SK-N-SH (cell line): Measurements from ENCODE around the gene FUT6. TPM values are rescaled to one million over a fixed set of nuclear protein-coding genes. Genes with fewer than 3 reads are reported as not detected.
A peak's percentile ranks its signal among the peaks of the same experiment; 100 is the strongest.
"Not testable (repeated sequence)": the region's sequence is repeated elsewhere in the genome, so short reads cannot be mapped to it uniquely, and the experiment has no call there.

Experiments
- CTCF ChIA-PET: fragments of 300-600, 350-600 bp; formaldehyde crosslinking; extraction: SDS; loops from one replicate; lab custom pipeline; 2021; lab: Yijun Ruan, JAX
- POLR2A ChIA-PET: fragments of 350-600 bp; sonication (Branson Sonifier 250); formaldehyde crosslinking; extraction: SDS; loops from one replicate; lab custom pipeline; 2020; ENCODE audit warnings: antibody characterized with exemption, inconsistent platforms; lab: Yijun Ruan, JAX
- DNase-seq: peaks from one replicate; pipeline ENCODE4 v3.0.0; 2012
- H2AFZ ChIP-seq: fragments of 200-600 bp; sonication (generic); 2 replicates; pipeline ENCODE4 v1.8.1; 2016; ENCODE audit warnings: antibody characterized with exemption, mild to moderate bottlenecking, low read depth
- H3F3A ChIP-seq: fragments of 200-600 bp; sonication (generic); replicated peaks from 2 replicates; pipeline ENCODE3; 2016; ENCODE audit warnings: antibody characterized with exemption, mild to moderate bottlenecking; ENCODE audit not compliant: insufficient read depth
- H3K27ac ChIP-seq, 2 experiments: fragments of 200-500 bp in 1 of 2; fragments of 200-600 bp in 1 of 2; sonication (Bioruptor generic) in 1 of 2; sonication (generic), shearing (Covaris generic) in 1 of 2; 2 replicates each; pipeline versions ENCODE4 v1.5.1 to v1.6.1; 2014 to 2016; ENCODE audit warnings: low read depth in 2 of 2, inconsistent platforms in 1 of 2, low read length in 1 of 2, mild to moderate bottlenecking in 1 of 2, mixed read lengths in 1 of 2
- H3K27me3 ChIP-seq: fragments of 200-600 bp; sonication (generic), shearing (Covaris generic); 2 replicates; pipeline ENCODE4 v1.6.1; 2016; ENCODE audit warnings: mixed run types; ENCODE audit not compliant: insufficient read depth
- H3K36me3 ChIP-seq, 2 experiments: fragments of 200-500 bp in 1 of 2; fragments of 200-600 bp in 1 of 2; sonication (Bioruptor generic) in 1 of 2; sonication (generic) in 1 of 2; replicated peaks in 1 of 2; 2 replicates each; pipeline versions ENCODE3 to v1.5.1; 2014 to 2016; ENCODE audit warnings: low read length in 1 of 2, mild to moderate bottlenecking in 1 of 2; ENCODE audit not compliant: insufficient read depth in 2 of 2, control insufficient read depth in 1 of 2
- H3K4me1 ChIP-seq, 2 experiments: fragments of 200-500 bp in 1 of 2; fragments of 200-600 bp in 1 of 2; sonication (Bioruptor generic) in 1 of 2; sonication (generic), shearing (Covaris generic) in 1 of 2; 2 replicates each; pipeline versions ENCODE4 v1.5.1 to v1.6.1; 2014 to 2016; ENCODE audit warnings: low read depth in 1 of 2, low read length in 1 of 2, mixed run types in 1 of 2; ENCODE audit not compliant: insufficient read depth in 2 of 2, control insufficient read depth in 1 of 2
- H3K4me2 ChIP-seq: fragments of 200-600 bp; sonication (generic), shearing (Covaris generic); 2 replicates; pipeline ENCODE4 v1.6.1; 2017; ENCODE audit warnings: mixed run types
- H3K4me3 ChIP-seq, 2 experiments: fragments of 200-500 bp in 1 of 2; fragments of 200-600 bp in 1 of 2; sonication (Bioruptor generic) in 1 of 2; sonication (generic), shearing (Covaris generic) in 1 of 2; 2 replicates each; pipeline versions ENCODE4 v1.5.1 to v1.8.1; 2014 to 2016; ENCODE audit warnings: low read depth in 2 of 2, inconsistent platforms in 1 of 2, low read length in 1 of 2, mild to moderate bottlenecking in 1 of 2, mixed read lengths in 1 of 2, moderate library complexity in 1 of 2
- H3K79me2 ChIP-seq: fragments of 200-600 bp; sonication (generic); 2 replicates; pipeline ENCODE4 v1.8.1; 2017; ENCODE audit warnings: mild to moderate bottlenecking; ENCODE audit not compliant: insufficient read depth
- H3K9ac ChIP-seq: fragments of 200-600 bp; sonication (generic); 2 replicates; pipeline ENCODE4 v1.6.1; 2017; ENCODE audit warnings: mixed run types
- H3K9me2 ChIP-seq: fragments of 200-600 bp; sonication (generic); 2 replicates; pipeline ENCODE4 v1.6.1; 2017; ENCODE audit warnings: mixed run types
- H3K9me3 ChIP-seq: fragments of 200-600 bp; sonication (generic); 2 replicates; pipeline ENCODE4 v1.6.1; 2017; ENCODE audit warnings: mixed run types, mild to moderate bottlenecking, moderate library complexity
- H4K20me1 ChIP-seq: fragments of 200-600 bp; sonication (generic); 2 replicates; pipeline ENCODE4 v1.6.1; 2017; ENCODE audit warnings: mild to moderate bottlenecking, mixed run types; ENCODE audit not compliant: insufficient read depth
- ELF1 ChIP-seq: IDR thresholded peaks from 2 replicates; pipeline ENCODE4 v1.4.0; 2012
- MEF2A ChIP-seq: IDR thresholded peaks from 2 replicates; pipeline ENCODE4 v1.4.0; 2012; ENCODE audit warnings: low read depth, borderline replicate concordance
- MXI1 ChIP-seq: IDR thresholded peaks from 2 replicates; pipeline ENCODE4 v1.6.1; 2012; ENCODE audit warnings: mild to moderate bottlenecking, low read depth, low read length, improper control_type of control experiment
- RFX5 ChIP-seq: IDR thresholded peaks from 2 replicates; pipeline ENCODE4 v1.6.1; 2012; ENCODE audit warnings: mild to moderate bottlenecking, improper control_type of control experiment, low read length
- YY1 ChIP-seq: IDR thresholded peaks from 2 replicates; pipeline ENCODE4 v1.4.0; 2012; ENCODE audit warnings: low read depth, mild to moderate bottlenecking
- ZBTB33 ChIP-seq: IDR thresholded peaks from 2 replicates; pipeline ENCODE4 v1.4.0; 2012; ENCODE audit warnings: low read depth, borderline replicate concordance
- WGBS: methylation state at CpG from one replicate; pipeline ENCODE4 v1.1.6; 2017; ENCODE audit warnings: low lambda C conversion rate; 5-methylcytosine and 5-hydroxymethylcytosine counted together
- polyA plus RNA-seq, 3 experiments: library from polyadenylated mRNA; depleted of rRNA; stranded (reverse); fragments of >200 nt; gene quantifications; 2 replicates each; pipeline ENCODE4 v1.2.3, GENCODE V29; 2012
- TF ChIP-seq, protein P1 (sequence below): IDR thresholded peaks from 2 replicates; pipeline ENCODE4 v1.4.0; 2012; ENCODE audit warnings: low read depth, borderline replicate concordance

Gene FUT6
- polyA plus RNA-seq, 1 of the 3 experiments (the other 2 are of a cell fraction), result not detected

- no peak for TF ChIP-seq ZBTB33
Measured at GRCh38 chr19:5844456-5845433, 5.2 kb upstream of the FUT6 start (continued).

DNA sequence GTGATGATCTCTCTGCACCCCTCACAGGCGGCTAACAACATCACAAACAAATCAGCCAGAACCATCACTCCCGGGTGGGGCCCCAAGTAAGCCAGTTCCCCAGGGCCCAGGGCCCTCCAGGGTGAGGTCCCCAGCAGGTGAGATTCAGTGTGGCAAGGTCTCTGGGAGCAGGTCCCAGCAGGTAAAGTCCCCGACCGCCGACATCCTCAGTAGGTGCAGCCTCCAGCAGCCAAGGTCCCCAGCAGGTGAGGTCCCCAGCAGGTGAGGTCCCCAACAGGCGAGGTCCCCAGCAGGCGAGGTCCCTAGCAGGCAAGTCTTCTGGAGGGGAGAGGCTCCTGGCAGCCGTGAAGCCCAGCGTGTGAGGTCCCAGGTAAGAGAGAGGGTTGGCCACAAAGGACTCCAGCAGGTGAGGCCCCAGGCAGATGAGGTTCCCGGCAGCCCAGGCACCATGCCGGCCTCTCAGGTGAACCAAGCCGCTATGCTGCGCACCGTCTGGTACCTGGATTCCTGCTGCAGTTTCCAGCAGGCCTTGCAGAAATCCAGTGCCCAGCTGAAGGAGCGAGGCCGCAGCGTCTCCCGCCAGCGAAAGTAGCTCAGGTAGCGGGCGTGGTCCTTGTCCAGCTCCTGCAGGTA, 3.9 kb upstream of the FUT6 start:
- Histone ChIP-seq H3K4me1 (no peaks in the 10 kb centered on the region; a peak in 1 of 4 replicates), H3K79me2 (no peaks in the 10 kb centered on the region), H3K27ac (no peak overlapping the region), H3K36me3 (no peaks in the 10 kb centered on the region), H3K4me3 (no peak overlapping the region), H3K27me3 (no peaks in the 10 kb centered on the region), H3K9me3 (no peaks in the 10 kb centered on the region), H4K20me1 (no peaks in the 10 kb centered on the region), H3K9me2 (no peaks in the 10 kb centered on the region), H3K9ac (no peak overlapping the region), H2AFZ (no peak overlapping the region), H3K4me2 (no peak overlapping the region), H3F3A (no peaks in the 10 kb centered on the region)
- 73% methylated on average over 9 of the region's 21 CpGs for WGBS
- TF ChIP-seq, protein P1, sequence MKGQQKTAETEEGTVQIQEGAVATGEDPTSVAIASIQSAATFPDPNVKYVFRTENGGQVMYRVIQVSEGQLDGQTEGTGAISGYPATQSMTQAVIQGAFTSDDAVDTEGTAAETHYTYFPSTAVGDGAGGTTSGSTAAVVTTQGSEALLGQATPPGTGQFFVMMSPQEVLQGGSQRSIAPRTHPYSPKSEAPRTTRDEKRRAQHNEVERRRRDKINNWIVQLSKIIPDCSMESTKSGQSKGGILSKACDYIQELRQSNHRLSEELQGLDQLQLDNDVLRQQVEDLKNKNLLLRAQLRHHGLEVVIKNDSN, result no peak
- TF ChIP-seq MEF2A (no peak), ELF1 (no peak), YY1 (no peak), MXI1 (no peak), ZBTB33 (no peak), RFX5 (no peak)
- POLR2A ChIA-PET, result no interaction called here
- CTCF ChIA-PET, result interaction anchor here (1.1 to 2.6 kb wide), 2 partner anchors 39 kb away, joined by 3 to 9 read pairs; partner anchors contain the start of gene NRTN
- no peak for DNase-seq

- H3K4me1 ChIP-seq, H3K27ac ChIP-seq, H3K4me2 ChIP-seq, H3F3A ChIP-seq, H3K4me3 ChIP-seq, H3K27me3 ChIP-seq, H3K9ac ChIP-seq, H3K9me2 ChIP-seq, H3K9me3 ChIP-seq, H3K79me2 ChIP-seq, H2AFZ ChIP-seq, H4K20me1 ChIP-seq, H3K36me3 ChIP-seq: not testable (repeated sequence)
- peak; percentile 16 for DNase-seq
- WGBS, result 70% methylated on average over 2 of the region's 6 CpGs
- ChIA-PET CTCF (interaction anchor here (1.6 kb wide), 1 partner anchor 52 kb away, joined by 4 read pairs; no protein-coding TSS in a partner anchor), POLR2A (interaction anchor here (1.7 kb wide), 1 partner anchor 13 kb away, joined by 7 read pairs; no protein-coding TSS in a partner anchor)
Measured at GRCh38 chr19:5841735-5842111, 2.2 kb upstream of the FUT6 start.
